ENCODE data around the gene RHAG. TPM values are rescaled to one million over a fixed set of nuclear protein-coding genes. Genes with fewer than 3 reads are reported as not detected.

The RHAG gene
- total RNA-seq, 2 experiments from 2014 or later, result not detected

GRCh38 chr6:49647476-49647875 is 10.8 kb upstream of the RHAG start:
- DNase-seq, result no peak
- H3K4me1 Mint-ChIP-seq (ENCODE audit: low read depth), result no peaks in the 10 kb centered on the region
- no peak for ATAC-seq
- H3K9me3 Mint-ChIP-seq, result no peaks in the 10 kb centered on the region
- H3K36me3 Mint-ChIP-seq (ENCODE audit: low read depth), result no peaks in the 10 kb centered on the region
- no peak for TF ChIP-seq CTCF (IDR thresholded peaks at IDR 0.05)
- ChIA-PET CTCF (interaction anchor here (1.0 kb wide), 1 partner anchor 116 kb away, joined by 5 read pairs; no protein-coding TSS in a partner anchor), POLR2A (no interaction called here)
- intact Hi-C loops (cut with micrococcal nuclease), result no loop called here
- H3K27me3 Mint-ChIP-seq, result no peaks in the 10 kb centered on the region
- no peak overlapping the region for H3K27ac Mint-ChIP-seq
- no peak overlapping the region for H3K4me3 Mint-ChIP-seq

- intact Hi-C loops (cut with micrococcal nuclease), result no loop called here
- no peak for TF ChIP-seq CTCF (IDR thresholded peaks at IDR 0.05)
- H3K27ac Mint-ChIP-seq, result no peak overlapping the region
- CTCF ChIA-PET, result no interaction called here
- ATAC-seq, result no peak
- no peaks in the 10 kb centered on the region for H3K27me3 Mint-ChIP-seq
- no peaks in the 10 kb centered on the region for H3K9me3 Mint-ChIP-seq
- DNase-seq, result no peak
- H3K4me1 Mint-ChIP-seq (ENCODE audit: low read depth), result no peaks in the 10 kb centered on the region
- H3K36me3 Mint-ChIP-seq (ENCODE audit: low read depth), result no peaks in the 10 kb centered on the region
- POLR2A ChIA-PET, result no interaction called here
- H3K4me3 Mint-ChIP-seq, result no peak overlapping the region
These were observed 10.3 kb upstream of the RHAG start for GRCh38 chr6:49646942-49647341.

- CTCF ChIA-PET, result no interaction called here
- Mint-ChIP-seq H3K27me3 (no peaks in the 10 kb centered on the region), H3K4me3 (no peak overlapping the region), H3K36me3 (ENCODE audit: low read depth) (no peaks in the 10 kb centered on the region), H3K27ac (no peak overlapping the region), H3K4me1 (ENCODE audit: low read depth) (no peaks in the 10 kb centered on the region), H3K9me3 (no peaks in the 10 kb centered on the region)
- POLR2A ChIA-PET, result no interaction called here
- no peak for DNase-seq
- intact Hi-C loops (cut with micrococcal nuclease), result no loop called here
- no peak for ATAC-seq
- no peak for TF ChIP-seq CTCF (IDR thresholded peaks at IDR 0.05)
These were observed 9.6 kb upstream of the RHAG start for GRCh38 chr6:49646130-49646824.

- no peaks in the 10 kb centered on the region for H3K27me3 Mint-ChIP-seq
- CTCF ChIA-PET, result no interaction called here
- POLR2A ChIA-PET, result no interaction called here
- ATAC-seq (no peak), DNase-seq (no peak)
- intact Hi-C loops (cut with micrococcal nuclease), result no loop called here
- no peaks in the 10 kb centered on the region for H3K36me3 Mint-ChIP-seq (ENCODE audit: low read depth)
- H3K27ac Mint-ChIP-seq, result no peak overlapping the region
- no peaks in the 10 kb centered on the region for H3K4me1 Mint-ChIP-seq (ENCODE audit: low read depth)
- H3K4me3 Mint-ChIP-seq, result no peak overlapping the region
- H3K9me3 Mint-ChIP-seq, result no peaks in the 10 kb centered on the region
- no peak for TF ChIP-seq CTCF (IDR thresholded peaks at IDR 0.05)
These were observed 8.5 kb upstream of the RHAG start for GRCh38 chr6:49645139-49645538.

GRCh38 chr6:49639177-49639817 is 2.7 kb upstream of the RHAG start:
- H3K4me1 Mint-ChIP-seq (ENCODE audit: low read depth), result no peaks in the 10 kb centered on the region
- ChIA-PET POLR2A (no interaction called here), CTCF (interaction anchor here (0.8 kb wide), 1 partner anchor 16 kb away, joined by 3 read pairs; no protein-coding TSS in a partner anchor)
- H3K9me3 Mint-ChIP-seq, result no peaks in the 10 kb centered on the region
- peaks cover 2% of the 10 kb centered on the region for H3K27me3 Mint-ChIP-seq
- intact Hi-C loops (cut with micrococcal nuclease), result no loop called here
- no peak overlapping the region for H3K27ac Mint-ChIP-seq
- DNase-seq (no peak), ATAC-seq (no peak)
- TF ChIP-seq CTCF (IDR thresholded peaks at IDR 0.05), result no peak
- no peak overlapping the region for H3K4me3 Mint-ChIP-seq
- H3K36me3 Mint-ChIP-seq (ENCODE audit: low read depth), result no peaks in the 10 kb centered on the region
